Stomach (tissue), 4 donors: ENCODE results near the gene PPP1R16B.

ENCODE experiments used
- POLR2A ChIP-seq, 4 donors: fragments of 450-650 bp; IDR thresholded peaks; one replicate each; pipeline ENCODE4 v1.6.1; 2016; ENCODE audit warnings: antibody characterized with exemption in 4 of 4, control low read depth in 2 of 4, mild to moderate bottlenecking in 1 of 4, moderate library complexity in 1 of 4
- TF ChIP-seq, protein P1 (sequence below), 7 experiments: fragments of 450-650 bp in 4 of 7; fragments of 200-600 bp in 3 of 7; sonication (generic) in 3 of 7; IDR thresholded peaks; one replicate each; pipeline ENCODE4 v1.5.1; 2016 to 2019; ENCODE audit warnings: antibody characterized with exemption in 7 of 7, control low read depth in 2 of 7, mild to moderate bottlenecking in 1 of 7

DNA sequence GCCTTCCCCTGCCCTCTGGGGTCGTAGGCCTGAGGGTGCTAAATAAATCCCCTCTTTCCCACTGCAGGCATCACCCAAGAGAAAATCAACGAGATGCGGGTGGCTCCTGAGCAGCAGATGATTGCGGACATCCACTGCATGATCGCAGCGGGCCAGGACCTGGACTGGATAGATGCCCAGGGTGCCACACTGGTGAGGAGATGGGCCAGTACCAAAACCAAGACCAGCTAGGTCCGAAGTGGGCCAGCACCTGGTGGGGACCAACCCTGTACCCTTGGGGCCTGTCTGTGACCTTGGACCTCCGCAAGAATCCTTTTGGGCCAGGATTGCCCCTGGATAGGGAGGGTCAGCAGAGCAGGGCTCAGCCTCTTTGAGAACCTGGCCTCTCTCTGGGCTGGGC is 97.1 kb downstream of the PPP1R16B start:
- TF ChIP-seq, protein P1, sequence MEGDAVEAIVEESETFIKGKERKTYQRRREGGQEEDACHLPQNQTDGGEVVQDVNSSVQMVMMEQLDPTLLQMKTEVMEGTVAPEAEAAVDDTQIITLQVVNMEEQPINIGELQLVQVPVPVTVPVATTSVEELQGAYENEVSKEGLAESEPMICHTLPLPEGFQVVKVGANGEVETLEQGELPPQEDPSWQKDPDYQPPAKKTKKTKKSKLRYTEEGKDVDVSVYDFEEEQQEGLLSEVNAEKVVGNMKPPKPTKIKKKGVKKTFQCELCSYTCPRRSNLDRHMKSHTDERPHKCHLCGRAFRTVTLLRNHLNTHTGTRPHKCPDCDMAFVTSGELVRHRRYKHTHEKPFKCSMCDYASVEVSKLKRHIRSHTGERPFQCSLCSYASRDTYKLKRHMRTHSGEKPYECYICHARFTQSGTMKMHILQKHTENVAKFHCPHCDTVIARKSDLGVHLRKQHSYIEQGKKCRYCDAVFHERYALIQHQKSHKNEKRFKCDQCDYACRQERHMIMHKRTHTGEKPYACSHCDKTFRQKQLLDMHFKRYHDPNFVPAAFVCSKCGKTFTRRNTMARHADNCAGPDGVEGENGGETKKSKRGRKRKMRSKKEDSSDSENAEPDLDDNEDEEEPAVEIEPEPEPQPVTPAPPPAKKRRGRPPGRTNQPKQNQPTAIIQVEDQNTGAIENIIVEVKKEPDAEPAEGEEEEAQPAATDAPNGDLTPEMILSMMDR (IDR thresholded peaks at IDR 0.05), result no peak
- no peak for TF ChIP-seq POLR2A (IDR thresholded peaks at IDR 0.05)
